Mesendoderm (in vitro differentiated cells): Measurements from ENCODE around the gene ARSI.

Source experiments
- DNase-seq: peaks from one replicate; pipeline ENCODE4 v3.0.0; 2013
- H2AK5ac ChIP-seq: 2 replicates; pipeline ENCODE4 v1.6.1; 2013; ENCODE audit warnings: low read length, inconsistent platforms
- H2BK120ac ChIP-seq: 2 replicates; pipeline ENCODE4 v1.6.1; 2013; ENCODE audit warnings: low read depth, mild to moderate bottlenecking, low read length, moderate library complexity, mixed read lengths
- H2BK15ac ChIP-seq: replicated peaks from 2 replicates; pipeline ENCODE4 v1.6.1; 2013; ENCODE audit warnings: low read depth, mild to moderate bottlenecking, moderate library complexity
- H2BK5ac ChIP-seq: 2 replicates; pipeline ENCODE4 v1.6.1; 2013; ENCODE audit warnings: low read length, inconsistent platforms
- H3K18ac ChIP-seq: 2 replicates; pipeline ENCODE4 v1.6.1; 2013; ENCODE audit warnings: mild to moderate bottlenecking, low read length, mixed read lengths
- H3K23ac ChIP-seq: one replicate; pipeline ENCODE4 v1.6.1; 2013; ENCODE audit warnings: low read length
- H3K27ac ChIP-seq: 2 replicates; pipeline ENCODE4 v1.5.1; 2013; ENCODE audit warnings: low read depth, mild to moderate bottlenecking, inconsistent platforms, low read length, moderate library complexity
- H3K27me3 ChIP-seq: 2 replicates; pipeline ENCODE4 v1.6.1; 2013; ENCODE audit warnings: low read length, control low read depth, mild to moderate bottlenecking, inconsistent platforms; ENCODE audit not compliant: insufficient read depth, poor library complexity
- H3K36me3 ChIP-seq: 2 replicates; pipeline ENCODE4 v1.6.1; 2013; ENCODE audit warnings: low read length, inconsistent platforms; ENCODE audit not compliant: control insufficient read depth, insufficient read depth
- H3K4ac ChIP-seq: one replicate; pipeline ENCODE4 v1.6.1; 2013; ENCODE audit warnings: low read depth, mild to moderate bottlenecking, low read length, moderate library complexity
- H3K4me1 ChIP-seq: 2 replicates; pipeline ENCODE4 v1.6.1; 2013; ENCODE audit warnings: low read depth, low read length, inconsistent platforms; ENCODE audit not compliant: control insufficient read depth
- H3K4me2 ChIP-seq: 2 replicates; pipeline ENCODE4 v1.6.1; 2013; ENCODE audit warnings: low read length
- H3K4me3 ChIP-seq: 2 replicates; pipeline ENCODE4 v1.5.1; 2013; ENCODE audit warnings: mild to moderate bottlenecking, low read length
- H3K56ac ChIP-seq: one replicate; pipeline ENCODE4 v1.6.1; 2013; ENCODE audit warnings: low read length
- H3K79me1 ChIP-seq: 2 replicates; pipeline ENCODE4 v1.6.1; 2013; ENCODE audit warnings: low read length, inconsistent platforms
- H3K79me2 ChIP-seq: 2 replicates; pipeline ENCODE4 v1.6.1; 2013; ENCODE audit warnings: mild to moderate bottlenecking, low read length; ENCODE audit not compliant: control insufficient read depth, insufficient read depth
- H3K9ac ChIP-seq: 2 replicates; pipeline ENCODE4 v1.6.1; 2013; ENCODE audit warnings: low read length, inconsistent platforms
- H4K5ac ChIP-seq: one replicate; pipeline ENCODE4 v1.6.1; 2013; ENCODE audit warnings: low read length
- H4K8ac ChIP-seq: one replicate; pipeline ENCODE4 v1.6.1; 2013; ENCODE audit warnings: low read depth, mild to moderate bottlenecking, control low read depth, low read length, moderate library complexity
- WGBS: extraction: QIAGEN DNeasy Blood & Tissue Kit; methylation state at CpG from one replicate; pipeline ENCODE4 v1.1.7; 2013; ENCODE audit warnings: low lambda C conversion rate, missing lambda C conversion rate; ENCODE audit not compliant: insufficient coverage; ENCODE audit errors: extremely low coverage; 5-methylcytosine and 5-hydroxymethylcytosine counted together

The ARSI gene

DNA sequence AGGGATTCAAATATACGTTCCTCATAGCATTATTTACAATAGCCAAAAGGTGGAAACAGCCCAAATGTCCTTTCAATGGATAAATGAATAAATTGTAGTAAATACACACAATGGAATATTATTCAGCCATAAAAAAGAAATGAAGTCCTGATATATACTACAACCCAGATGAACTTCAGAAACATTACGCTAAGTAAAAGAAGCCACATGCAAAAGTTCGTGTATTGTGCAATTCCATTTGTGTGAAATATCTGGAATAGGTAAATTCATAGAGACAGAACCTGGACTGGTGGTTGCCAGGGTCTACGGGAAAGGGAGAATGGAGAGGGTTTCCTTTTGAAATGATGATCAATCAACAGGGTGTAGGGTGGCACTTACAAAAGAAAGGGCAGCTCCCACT lies 12.5 kb upstream of the ARSI start:
- Histone ChIP-seq H3K4me1 (peaks cover 5% of the 10 kb centered on the region), H3K56ac (no peak overlapping the region), H2BK120ac (no peak overlapping the region), H3K79me2 (no peaks in the 10 kb centered on the region), H4K8ac (no peak overlapping the region), H3K18ac (no peak overlapping the region), H3K79me1 (no peaks in the 10 kb centered on the region), H3K27ac (no peak overlapping the region), H3K4me2 (no peak overlapping the region), H2BK15ac (no peak overlapping the region), H4K5ac (no peak overlapping the region), H2AK5ac (no peak overlapping the region), H3K27me3 (no peaks in the 10 kb centered on the region), H3K9ac (no peak overlapping the region), H3K4me3 (no peak overlapping the region), H3K4ac (no peak overlapping the region), H2BK5ac (no peak overlapping the region), H3K36me3 (no peaks in the 10 kb centered on the region), H3K23ac (no peak overlapping the region)
- no CpG with 5 or more reads among the region's 4 CpGs for WGBS
- no peak for DNase-seq

- H3K9ac ChIP-seq, result no peak overlapping the region
- H3K79me1 ChIP-seq, result no peaks in the 10 kb centered on the region
- no peak overlapping the region for H3K18ac ChIP-seq
- H2BK5ac ChIP-seq, result no peak overlapping the region
- no peak overlapping the region for H2BK15ac ChIP-seq
- no peak overlapping the region for H3K4me2 ChIP-seq
- DNase-seq, result no peak
- no peaks in the 10 kb centered on the region for H3K36me3 ChIP-seq
- peaks cover 5% of the 10 kb centered on the region for H3K4me1 ChIP-seq
- H3K56ac ChIP-seq, result no peak overlapping the region
- H4K8ac ChIP-seq, result no peak overlapping the region
- H3K4ac ChIP-seq, result no peak overlapping the region
- H3K27ac ChIP-seq, result no peak overlapping the region
- H3K79me2 ChIP-seq, result no peaks in the 10 kb centered on the region
- H3K4me3 ChIP-seq, result no peak overlapping the region
- H2BK120ac ChIP-seq, result no peak overlapping the region
- no peak overlapping the region for H2AK5ac ChIP-seq
- no peak overlapping the region for H4K5ac ChIP-seq
- H3K27me3 ChIP-seq, result no peaks in the 10 kb centered on the region
- no CpG with 5 or more reads among the region's 6 CpGs for WGBS
- H3K23ac ChIP-seq, result no peak overlapping the region
Measured at GRCh38 chr5:150313921-150314716, 11.4 kb upstream of the ARSI start.

GRCh38 chr5:150313501-150313900 lies 10.8 kb upstream of the ARSI start:
- no peak overlapping the region for H3K18ac ChIP-seq
- H3K56ac ChIP-seq, result no peak overlapping the region
- H3K79me2 ChIP-seq, result no peaks in the 10 kb centered on the region
- no peak overlapping the region for H3K9ac ChIP-seq
- no peak overlapping the region for H3K4me2 ChIP-seq
- DNase-seq, result no peak
- H3K4me1 ChIP-seq, result peaks cover 3% of the 10 kb centered on the region
- no peak overlapping the region for H4K8ac ChIP-seq
- H3K27ac ChIP-seq, result no peak overlapping the region
- H4K5ac ChIP-seq, result no peak overlapping the region
- H3K23ac ChIP-seq, result no peak overlapping the region
- H3K36me3 ChIP-seq, result no peaks in the 10 kb centered on the region
- no peak overlapping the region for H2BK15ac ChIP-seq
- H3K79me1 ChIP-seq, result no peaks in the 10 kb centered on the region
- H2BK120ac ChIP-seq, result no peak overlapping the region
- H3K27me3 ChIP-seq, result no peaks in the 10 kb centered on the region
- no peak overlapping the region for H2AK5ac ChIP-seq
- no peak overlapping the region for H3K4me3 ChIP-seq
- no CpG with 5 or more reads among the region's 6 CpGs for WGBS
- no peak overlapping the region for H3K4ac ChIP-seq
- H2BK5ac ChIP-seq, result no peak overlapping the region

- Histone ChIP-seq H3K56ac (no peak overlapping the region), H4K8ac (no peak overlapping the region), H3K4me1 (peaks cover 2% of the 10 kb centered on the region), H3K27me3 (no peaks in the 10 kb centered on the region), H3K36me3 (no peaks in the 10 kb centered on the region), H3K18ac (no peak overlapping the region), H4K5ac (no peak overlapping the region), H3K23ac (no peak overlapping the region), H2AK5ac (no peak overlapping the region), H3K4ac (no peak overlapping the region), H3K27ac (no peak overlapping the region), H2BK15ac (no peak overlapping the region), H3K4me2 (no peak overlapping the region), H3K4me3 (no peak overlapping the region), H2BK5ac (no peak overlapping the region), H3K9ac (no peak overlapping the region), H3K79me2 (no peaks in the 10 kb centered on the region), H3K79me1 (no peaks in the 10 kb centered on the region), H2BK120ac (no peak overlapping the region)
- WGBS, result no CpG with 5 or more reads among the region's 6 CpGs
- DNase-seq, result no peak
Measured at GRCh38 chr5:150312518-150312917, 9.8 kb upstream of the ARSI start.

- Histone ChIP-seq H3K79me2 (no peaks in the 10 kb centered on the region), H3K4me3 (no peak overlapping the region), H4K5ac (no peak overlapping the region), H3K27ac (no peak overlapping the region), H3K4me2 (no peak overlapping the region), H3K4me1 (no peaks in the 10 kb centered on the region), H2BK15ac (no peak overlapping the region), H3K27me3 (no peaks in the 10 kb centered on the region), H4K8ac (no peak overlapping the region), H3K56ac (no peak overlapping the region), H2AK5ac (no peak overlapping the region), H3K4ac (no peak overlapping the region), H2BK120ac (no peak overlapping the region), H3K9ac (no peak overlapping the region), H3K23ac (no peak overlapping the region), H3K18ac (no peak overlapping the region), H2BK5ac (no peak overlapping the region), H3K79me1 (no peaks in the 10 kb centered on the region), H3K36me3 (no peaks in the 10 kb centered on the region)
- DNase-seq, result peak; percentile 63
- WGBS, result no CpG with 5 or more reads among the region's 7 CpGs
Measured at GRCh38 chr5:150311015-150311692, 8.4 kb upstream of the ARSI start.
